ENCODE results near the gene RAP2A.

GRCh38 chr13:97397267-97397666, 36.7 kb upstream of the RAP2A start:
- TF ChIP-seq ARNT (IDR thresholded peaks at IDR 0.05) (no peak), LEF1 (IDR thresholded peaks at IDR 0.05; ENCODE audit: borderline replicate concordance) (no peak), FOXM1 (IDR thresholded peaks at IDR 0.05; ENCODE audit: borderline replicate concordance) (no peak), SP1 (IDR thresholded peaks at IDR 0.05) (no peak), HDGF (IDR thresholded peaks at IDR 0.05; ENCODE audit: borderline replicate concordance) (no peak), FOXA1 (IDR thresholded peaks at IDR 0.05) (no peak), NFRKB (IDR thresholded peaks at IDR 0.05) (no peak), CTBP1 (IDR thresholded peaks at IDR 0.05; ENCODE audit: borderline replicate concordance) (no peak), SUZ12 (IDR thresholded peaks at IDR 0.05) (no peak), ZNF384 (IDR thresholded peaks at IDR 0.05) (no peak)
